HepG2 (cell line): ENCODE measurements around the gene LGI2. TPM values are rescaled to one million over a fixed set of nuclear protein-coding genes. Genes with fewer than 3 reads are reported as not detected.

Experiments used
- ATAC-seq: fragments of 200-7000 bp; cut with Tn5 transposase; 3 replicates; pipeline ENCODE4 v1.9.1; 2020; ENCODE audit warnings: mild to moderate bottlenecking, moderate library complexity
- BruUV-seq: library from RNA; stranded (reverse); fragments of 400-500 nt; replicated peaks from 2 replicates; lab custom pipeline; 2021; lab: Mats Ljungman, UMichigan
- CTCF ChIA-PET: fragments of 300-600 bp; formaldehyde crosslinking; extraction: SDS; loops from one replicate; lab custom pipeline; 2021; ENCODE audit warnings: low total read pairs, inconsistent platforms, low intra/inter-chr PET ratio; lab: Yijun Ruan, JAX
- POLR2A ChIA-PET: fragments of 350-600 bp; sonication (Branson Sonifier 250); formaldehyde crosslinking; loops from one replicate; lab custom pipeline; 2020; ENCODE audit warnings: antibody characterized with exemption, inconsistent platforms; lab: Yijun Ruan, JAX
- DNase-seq: peaks from one replicate; pipeline ENCODE4 v3.0.0-alpha.2; 2015; ENCODE audit warnings: low spot score
- FAIRE-seq: peaks from 3 replicates; lab custom pipeline; 2011; peaks lifted over from hg19 to GRCh38; lab: Jason Lieb, UNC
- H2AFZ ChIP-seq: one replicate; pipeline ENCODE4 v1.6.1; 2011; ENCODE audit warnings: low read length, inconsistent platforms
- H3K27ac ChIP-seq: fragments of 300-600 bp; 3 replicates; pipeline ENCODE4 v1.8.0; 2011; ENCODE audit warnings: mixed run types, mild to moderate bottlenecking, mixed read lengths, low read length, inconsistent platforms; ENCODE audit not compliant: insufficient read depth; ENCODE audit errors: extremely low read length
- H3K27me3 ChIP-seq, 2 experiments: fragments of 200-600 bp in 1 of 2; 2 replicates in 1 of 2; 3 replicates in 1 of 2; pipeline versions ENCODE4 v1.6.0 to v1.8.0; 2011; ENCODE audit warnings: low read length in 2 of 2, mild to moderate bottlenecking in 2 of 2, moderate library complexity in 2 of 2, inconsistent platforms in 1 of 2; ENCODE audit not compliant: insufficient read depth in 2 of 2, control insufficient read depth in 1 of 2
- H3K36me3 ChIP-seq, 2 experiments: fragments of 200-600 bp in 1 of 2; replicated peaks in 1 of 2; 2 replicates in 1 of 2; 3 replicates in 1 of 2; pipeline versions ENCODE4 v1.5.1 to v1.8.0; 2011; ENCODE audit warnings: low read length in 2 of 2, inconsistent platforms in 1 of 2; ENCODE audit not compliant: insufficient read depth in 2 of 2, control insufficient read depth in 1 of 2
- H3K4me1 ChIP-seq: 2 replicates; pipeline ENCODE4 v1.5.1; 2012; ENCODE audit warnings: low read length, inconsistent platforms; ENCODE audit not compliant: insufficient read depth
- H3K4me2 ChIP-seq: 2 replicates; pipeline ENCODE4 v1.6.0; 2011; ENCODE audit warnings: low read depth, low read length, inconsistent platforms
- H3K4me3 ChIP-seq, 3 experiments: fragments of 200-600 bp in 1 of 3; sonication (generic), shearing (Covaris generic) in 1 of 3; replicated peaks in 1 of 3; 2 replicates each; pipeline ENCODE4 v1.5.1; 2011 to 2016; ENCODE audit warnings: low read length in 3 of 3, inconsistent platforms in 2 of 3, low read depth in 2 of 3, mild to moderate bottlenecking in 2 of 3, control low read depth in 1 of 3, mixed read lengths in 1 of 3; ENCODE audit not compliant: insufficient read depth in 1 of 3
- H3K79me2 ChIP-seq: one replicate; pipeline ENCODE4 v1.6.1; 2011; ENCODE audit warnings: low read length, inconsistent platforms; ENCODE audit not compliant: insufficient read depth
- H3K9ac ChIP-seq: 2 replicates; pipeline ENCODE4 v1.6.0; 2011; ENCODE audit warnings: mild to moderate bottlenecking, low read depth, low read length, inconsistent platforms; ENCODE audit not compliant: insufficient read depth
- H3K9me3 ChIP-seq: 2 replicates; pipeline ENCODE4 v1.5.1; 2012; ENCODE audit warnings: mild to moderate bottlenecking, low read length
- H4K20me1 ChIP-seq: 2 replicates; pipeline ENCODE4 v1.6.0; 2011; ENCODE audit warnings: inconsistent platforms, mild to moderate bottlenecking, low read length, moderate library complexity; ENCODE audit not compliant: insufficient read depth
- MAFK ChIP-seq, 2 experiments: IDR thresholded peaks in 1 of 2; conservative IDR thresholded peaks in 1 of 2; 2 replicates each; pipeline ENCODE4 v1.6.1; 2011; ENCODE audit warnings: improper control_type of control experiment in 2 of 2, low read length in 2 of 2
- MXI1 ChIP-seq: IDR thresholded peaks from 3 replicates; pipeline ENCODE4 v1.6.1; 2012; ENCODE audit warnings: low read depth, low read length, inconsistent platforms, borderline replicate concordance
- NR2F1 ChIP-seq, 2 experiments: fragments of 450-650 bp in 1 of 2; formaldehyde crosslinking in 1 of 2; IDR thresholded peaks; 2 replicates each; pipeline versions ENCODE4 v1.5.0 to v1.6.1; 2016 to 2020; ENCODE audit warnings: mild to moderate bottlenecking in 1 of 2, missing compliant biosample characterization in 1 of 2, missing genetic modification reagents in 1 of 2, moderate library complexity in 1 of 2
- SNRNP70 ChIP-seq: fragments of 200-400 bp; formaldehyde crosslinking; IDR thresholded peaks from 2 replicates; pipeline ENCODE4 v1.6.1; 2017; ENCODE audit warnings: mild to moderate bottlenecking, low read depth, low read length, moderate library complexity
- TRIM24 ChIP-seq: sonication (generic); formaldehyde crosslinking; IDR thresholded peaks from 2 replicates; pipeline ENCODE4 v1.8.0; 2022; ENCODE audit warnings: mild to moderate bottlenecking, missing genetic modification reagents
- ZFP1 ChIP-seq: IDR thresholded peaks from 2 replicates; pipeline ENCODE4 v1.6.1; 2016
- ZFP90 ChIP-seq: sonication (generic); formaldehyde crosslinking; IDR thresholded peaks from 2 replicates; pipeline ENCODE4 v1.8.0; 2022; ENCODE audit warnings: missing genetic modification reagents, mild to moderate bottlenecking, inconsistent platforms, borderline replicate concordance
- ZKSCAN1 ChIP-seq: fragments of 150-350 bp; IDR thresholded peaks from 2 replicates; pipeline ENCODE4 v1.6.1; 2014; ENCODE audit warnings: low read length
- ZNF207 ChIP-seq: fragments of 450-650 bp; IDR thresholded peaks from 2 replicates; pipeline ENCODE4 v1.6.1; 2016; ENCODE audit warnings: antibody characterized with exemption, borderline replicate concordance
- ZNF549 ChIP-seq: sonication (generic); formaldehyde crosslinking; IDR thresholded peaks from 2 replicates; pipeline ENCODE4 v1.5.0; 2020; ENCODE audit warnings: missing genetic modification reagents
- WGBS: methylation state at CpG from one replicate; pipeline ENCODE4 v1.1.6; 2017; ENCODE audit warnings: low lambda C conversion rate; 5-methylcytosine and 5-hydroxymethylcytosine counted together
- in situ Hi-C: cut with HindIII; loops from 2 replicates; pipeline ENCODE4 v1.10.0; 2017; ENCODE audit warnings: low pct_unique_long_range_greater_than_20kb; ENCODE audit not compliant: extremely low pct_ligation_motif_present
- intact Hi-C: fragments of 100-400 bp; cut with micrococcal nuclease; formaldehyde crosslinking; loops from one replicate; pipeline ENCODE4 v1.10.0; 2022; ENCODE audit not compliant: unreplicated experiment
- polyA plus RNA-seq, 8 experiments: library from polyadenylated mRNA; depleted of rRNA in 3 of 8; stranded (reverse) in 7 of 8; unstranded in 1 of 8; fragments of >200 nt; fragmentation: Illumina TruSeq in 4 of 8; extraction: Trizol in 4 of 8; gene quantifications; 2 replicates each; pipeline versions ENCODE4 v1.2.1 to v1.2.3, GENCODE V29; 2011 to 2016; ENCODE audit warnings: low read depth in 4 of 8, missing spikeins in 1 of 8, mixed read lengths in 1 of 8; ENCODE audit not compliant: insufficient read depth in 1 of 8
- total RNA-seq, 5 experiments: library from RNA; depleted of rRNA; stranded (reverse); fragments of >200 nt; fragmentation: Illumina TruSeq; extraction: Trizol; gene quantifications; 2 replicates each; pipeline ENCODE4 v1.2.3, GENCODE V29; 2016; ENCODE audit warnings: low read depth in 1 of 5
- TF ChIP-seq, protein P1 (sequence below): sonication (generic); formaldehyde crosslinking; IDR thresholded peaks from 2 replicates; pipeline ENCODE4 v1.5.1; 2020; ENCODE audit warnings: missing genetic modification reagents, mild to moderate bottlenecking, borderline replicate concordance

LGI2 gene
- total and polyA plus RNA-seq, 2 of the 13 experiments (the other 11 are each of a cell fraction or from before 2014, with no cell fraction given), result not detected

DNA sequence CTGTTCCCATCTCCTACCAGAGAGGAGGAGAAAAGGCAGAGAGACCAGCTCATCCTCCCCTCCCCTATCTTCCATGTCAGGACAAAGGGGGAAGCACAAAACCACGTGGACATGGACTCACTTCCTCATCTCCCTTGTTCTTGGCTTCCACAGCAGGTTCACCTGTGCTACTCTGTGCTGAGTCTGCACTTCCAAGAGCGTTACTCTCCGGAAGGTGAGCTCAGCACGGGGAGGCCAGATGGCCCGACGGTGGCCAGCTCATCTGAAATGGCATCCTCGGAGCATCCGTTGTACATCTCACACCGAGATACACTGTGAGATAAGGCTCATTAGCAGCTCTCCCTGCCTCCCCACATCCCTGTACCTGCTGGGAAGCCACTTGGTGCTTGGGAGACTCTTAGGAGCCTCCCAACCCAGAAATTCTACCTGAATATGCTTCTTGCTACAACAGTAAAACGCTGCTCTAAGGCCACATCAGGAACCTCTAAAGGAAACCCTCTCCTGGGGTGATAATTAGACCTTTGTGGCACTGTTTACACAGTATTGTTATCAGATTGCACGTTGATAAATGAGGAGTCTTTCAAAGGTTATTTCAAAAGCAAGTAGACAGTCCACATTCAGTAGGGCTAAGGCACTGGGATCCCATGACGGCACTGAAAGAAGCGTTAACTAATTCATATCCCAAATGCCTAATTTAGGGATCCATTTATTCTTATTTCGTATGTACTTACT lies 19.4 kb downstream of the LGI2 start:
- FAIRE-seq (no peak), ATAC-seq (no peak), DNase-seq (no peak)
- H2AFZ ChIP-seq, result no peak overlapping the region
- no peak overlapping the region for H3K27ac ChIP-seq
- no peaks in the 10 kb centered on the region; a peak in 1 of 5 replicates for H3K36me3 ChIP-seq
- H3K9me3 ChIP-seq, result no peaks in the 10 kb centered on the region
- in situ Hi-C loops (no loop called here), intact Hi-C loops (no loop called here)
- no peak overlapping the region for H3K4me2 ChIP-seq
- H3K9ac ChIP-seq, result no peak overlapping the region
- no peaks in the 10 kb centered on the region for H4K20me1 ChIP-seq
- CTCF ChIA-PET, result no interaction called here
- H3K4me3 ChIP-seq, result no peak overlapping the region
- TF ChIP-seq MAFK (conservative IDR thresholded peaks at IDR 0.05 in 1 of 2, IDR thresholded peaks at IDR 0.05 in 1 of 2; ENCODE audit: low read length in 2 of 2), result peak; percentile 12 to 19; a peak in 2 of 4 replicates
- no peak for TF ChIP-seq ZNF207
- H3K27me3 ChIP-seq, result peaks cover 0 to 1% of the 10 kb centered on the region in 2 experiments; a peak in 1 of 5 replicates
- 19% methylated on average over 10 of the region's 14 CpGs for WGBS
- POLR2A ChIA-PET, result no interaction called here
- no peaks in the 10 kb centered on the region for H3K4me1 ChIP-seq
- H3K79me2 ChIP-seq, result no peaks in the 10 kb centered on the region
- no TSS peak for BruUV-seq

DNA sequence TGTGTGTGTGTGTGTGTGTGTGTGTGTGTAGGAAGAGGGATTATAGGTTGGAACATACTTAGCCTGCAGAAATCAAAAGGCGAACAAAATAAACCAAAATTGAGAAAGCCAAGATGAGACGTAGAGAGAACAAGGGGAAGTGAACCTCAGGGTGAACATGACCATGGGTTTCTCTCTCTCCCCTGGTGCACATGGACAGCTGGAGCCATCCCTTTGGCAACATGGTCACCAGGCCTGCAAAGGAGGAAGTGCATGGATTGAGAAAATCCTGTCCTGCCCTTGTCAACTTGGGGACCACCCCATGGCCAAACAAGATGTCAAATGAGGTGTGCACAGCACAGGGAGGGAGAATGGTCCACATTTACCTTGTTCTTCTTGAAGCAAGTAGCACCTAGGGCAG lies 23.1 kb downstream of the LGI2 start:
- CTCF ChIA-PET, result no interaction called here
- WGBS, result 88% methylated on average over 2 of the region's 2 CpGs
- BruUV-seq, result no TSS peak
- no peak for FAIRE-seq
- no peak overlapping the region for H3K4me2 ChIP-seq
- H3K27ac ChIP-seq, result no peak overlapping the region
- H2AFZ ChIP-seq, result no peak overlapping the region
- POLR2A ChIA-PET, result no interaction called here
- H3K9ac ChIP-seq, result no peak overlapping the region
- H3K9me3 ChIP-seq, result no peaks in the 10 kb centered on the region
- H3K27me3 ChIP-seq, result 0 out of 5 replicates have a peak, but pooled peaks cover 0 to 1% of the 10 kb centered on the region in 2 experiments
- no peaks in the 10 kb centered on the region for H3K79me2 ChIP-seq
- in situ Hi-C loops (no loop called here), intact Hi-C loops (no loop called here)
- no peak overlapping the region for H3K4me3 ChIP-seq
- no peaks in the 10 kb centered on the region for H4K20me1 ChIP-seq
- no peaks in the 10 kb centered on the region; a peak in 1 of 5 replicates for H3K36me3 ChIP-seq
- DNase-seq, result no peak
- H3K4me1 ChIP-seq, result no peaks in the 10 kb centered on the region
- ATAC-seq, result no peak
- TF ChIP-seq NR2F1 (CRISPR knock-in tag; IDR thresholded peaks at IDR 0.05), result no peak
- TF ChIP-seq SNRNP70, result no peak
- TF ChIP-seq ZKSCAN1, result no peak
- TF ChIP-seq MXI1, result no peak
- no peak for TF ChIP-seq ZFP1 (CRISPR knock-in tag)
- no peak for TF ChIP-seq ZNF549 (CRISPR knock-in tag)
- no peak for TF ChIP-seq ZFP90
- TF ChIP-seq, protein P1, sequence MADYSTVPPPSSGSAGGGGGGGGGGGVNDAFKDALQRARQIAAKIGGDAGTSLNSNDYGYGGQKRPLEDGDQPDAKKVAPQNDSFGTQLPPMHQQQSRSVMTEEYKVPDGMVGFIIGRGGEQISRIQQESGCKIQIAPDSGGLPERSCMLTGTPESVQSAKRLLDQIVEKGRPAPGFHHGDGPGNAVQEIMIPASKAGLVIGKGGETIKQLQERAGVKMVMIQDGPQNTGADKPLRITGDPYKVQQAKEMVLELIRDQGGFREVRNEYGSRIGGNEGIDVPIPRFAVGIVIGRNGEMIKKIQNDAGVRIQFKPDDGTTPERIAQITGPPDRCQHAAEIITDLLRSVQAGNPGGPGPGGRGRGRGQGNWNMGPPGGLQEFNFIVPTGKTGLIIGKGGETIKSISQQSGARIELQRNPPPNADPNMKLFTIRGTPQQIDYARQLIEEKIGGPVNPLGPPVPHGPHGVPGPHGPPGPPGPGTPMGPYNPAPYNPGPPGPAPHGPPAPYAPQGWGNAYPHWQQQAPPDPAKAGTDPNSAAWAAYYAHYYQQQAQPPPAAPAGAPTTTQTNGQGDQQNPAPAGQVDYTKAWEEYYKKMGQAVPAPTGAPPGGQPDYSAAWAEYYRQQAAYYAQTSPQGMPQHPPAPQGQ (CRISPR knock-in tag), result no peak
- TF ChIP-seq TRIM24 (CRISPR knock-in tag), result no peak
